GM21825 (cell line): Measurements from ENCODE around the gene ARL8A.
"Not testable (repeated sequence)": the region's sequence is repeated elsewhere in the genome, so short reads cannot be mapped to it uniquely, and the experiment has no call there.

Experiments used
- ATAC-seq: cut with Tn5 transposase; IDR thresholded peaks from one replicate; pipeline ENCODE4 v1.9.1; 2021; ENCODE audit warnings: mild to moderate bottlenecking, moderate library complexity; ENCODE audit not compliant: unreplicated experiment

The ARL8A gene

GRCh38 chr1:202144402-202145067, at the start of gene ARL8A:
ARL8A (minus strand) TSS chr1:202144737; CDS start chr1:202144572, 165 bp downstream.
- ATAC-seq, result peak; percentile 67

- ATAC-seq, result no peak
These were observed 49.8 kb upstream of the ARL8A start for GRCh38 chr1:202194328-202194648.

- ATAC-seq, result no peak
These were observed 49.2 kb upstream of the ARL8A start, which contains the start of gene LGR6 for GRCh38 chr1:202193614-202194327. LGR6 (plus strand) TSS chr1:202193799; CDS start chr1:202193990, 191 bp downstream.

GRCh38 chr1:202192770-202193613, 48.5 kb upstream of the ARL8A start:
- no peak for ATAC-seq

GRCh38 chr1:202191391-202191790, 46.9 kb upstream of the ARL8A start:
- ATAC-seq, result not testable (repeated sequence)

GRCh38 chr1:202189918-202190715, 45.6 kb upstream of the ARL8A start:
- no peak for ATAC-seq

- ATAC-seq, result no peak
These were observed 44.7 kb upstream of the ARL8A start for GRCh38 chr1:202189001-202189790.

- ATAC-seq, result no peak
These were observed 43.3 kb upstream of the ARL8A start for GRCh38 chr1:202187697-202188407.

GRCh38 chr1:202187041-202187671, 42.6 kb upstream of the ARL8A start:
- ATAC-seq, result no peak

- no peak for ATAC-seq
These were observed 41.8 kb upstream of the ARL8A start for GRCh38 chr1:202186327-202186726.

GRCh38 chr1:202184750-202185460, 40.4 kb upstream of the ARL8A start:
- no peak for ATAC-seq

- ATAC-seq, result no peak
These were observed 37.7 kb upstream of the ARL8A start for GRCh38 chr1:202182040-202182877.

- no peak for ATAC-seq
These were observed 37.0 kb upstream of the ARL8A start for GRCh38 chr1:202181586-202181985.

GRCh38 chr1:202180751-202181139, 36.2 kb upstream of the ARL8A start:
- ATAC-seq, result not testable (repeated sequence)

- ATAC-seq, result no peak
These were observed 35.6 kb upstream of the ARL8A start for GRCh38 chr1:202179828-202180750.
